Measurements from ENCODE around the gene ACIN1.

The ACIN1 gene

GRCh38 chr14:23094666-23095195, at the start of gene ACIN1:
TSS of gene ACIN1 (minus strand) at chr14:23095136. CDS start at chr14:23095112, 24 bp downstream.
- peak; percentile 78 for DNase-seq

- DNase-seq = no peak
These were observed 49.0 kb upstream of the ACIN1 start for GRCh38 chr14:23143911-23144310.

GRCh38 chr14:23142826-23143225, 47.9 kb upstream of the ACIN1 start:
- DNase-seq = no peak

- no peak for DNase-seq
These were observed 46.9 kb upstream of the ACIN1 start for GRCh38 chr14:23141706-23142444.

- no peak for DNase-seq
These were observed 45.4 kb upstream of the ACIN1 start for GRCh38 chr14:23140371-23140770.

- no peak for DNase-seq
These were observed 44.9 kb upstream of the ACIN1 start for GRCh38 chr14:23139874-23140273.

GRCh38 chr14:23137813-23138535, 43.0 kb upstream of the ACIN1 start:
- no peak for DNase-seq

GRCh38 chr14:23137192-23137812, 42.4 kb upstream of the ACIN1 start:
- no peak for DNase-seq

- DNase-seq = no peak
These were observed 41.7 kb upstream of the ACIN1 start for GRCh38 chr14:23136566-23137133.

GRCh38 chr14:23132970-23133369, 38.0 kb upstream of the ACIN1 start:
- no peak for DNase-seq

- no peak for DNase-seq
These were observed 36.5 kb upstream of the ACIN1 start for GRCh38 chr14:23131482-23131881.

GRCh38 chr14:23130871-23131270, 35.9 kb upstream of the ACIN1 start:
- no peak for DNase-seq

- no peak for DNase-seq
These were observed 34.9 kb upstream of the ACIN1 start for GRCh38 chr14:23129759-23130316.

GRCh38 chr14:23128969-23129758, 34.2 kb upstream of the ACIN1 start:
- DNase-seq = no peak

GRCh38 chr14:23127861-23128260, 32.9 kb upstream of the ACIN1 start:
- no peak for DNase-seq

- no peak for DNase-seq
These were observed 31.8 kb upstream of the ACIN1 start for GRCh38 chr14:23126548-23127278.

- no peak for DNase-seq
These were observed 31.1 kb upstream of the ACIN1 start for GRCh38 chr14:23125933-23126524.

GRCh38 chr14:23125011-23125410, 30.1 kb upstream of the ACIN1 start:
- DNase-seq = no peak

- DNase-seq = no peak
These were observed 29.5 kb upstream of the ACIN1 start for GRCh38 chr14:23124337-23124954.

- no peak for DNase-seq
These were observed 28.5 kb upstream of the ACIN1 start for GRCh38 chr14:23123419-23123818.

- DNase-seq = no peak
These were observed 27.1 kb upstream of the ACIN1 start for GRCh38 chr14:23122086-23122485.
